WTC11 (cell line): ENCODE data around the gene HMX1. TPM values are rescaled to one million over a fixed set of nuclear protein-coding genes. Genes with fewer than 3 reads are reported as not detected.

Source experiments
- ATAC-seq: fragments of 200-7000 bp; cut with Tn5 transposase; 2 replicates; pipeline ENCODE4 v1.10.0; 2021; ENCODE audit warnings: mild to moderate bottlenecking, moderate library complexity
- CTCF ChIA-PET: fragments of 300-600 bp; sonication (Branson Sonifier 250); formaldehyde crosslinking; loops from one replicate; lab custom pipeline; 2021; ENCODE audit warnings: antibody characterized with exemption; lab: Charles Lee
- POLR2A ChIA-PET: fragments of 350-600 bp; sonication (Branson Sonifier 250); formaldehyde crosslinking; loops from one replicate; lab custom pipeline; 2021; ENCODE audit warnings: antibody characterized with exemption; lab: Charles Lee
- DNase-seq: peaks from one replicate; pipeline ENCODE4 v3.0.0; 2021; ENCODE audit warnings: low spot score
- H3K27ac Mint-ChIP-seq: 2 replicates; pipeline ENCODE4 v1.8.0; 2021; ENCODE audit warnings: mixed read lengths
- H3K27me3 Mint-ChIP-seq: 2 replicates; pipeline ENCODE4 v1.8.0; 2021; ENCODE audit warnings: low read depth, mild to moderate bottlenecking, moderate library complexity, mixed read lengths
- H3K36me3 Mint-ChIP-seq: 2 replicates; pipeline ENCODE4 v1.8.0; 2021; ENCODE audit warnings: mixed read lengths
- H3K4me1 Mint-ChIP-seq: 2 replicates; pipeline ENCODE4 v1.8.0; 2022; ENCODE audit warnings: mixed read lengths
- H3K4me3 Mint-ChIP-seq: 2 replicates; pipeline ENCODE4 v1.8.0; 2021; ENCODE audit warnings: mild to moderate bottlenecking, moderate library complexity, mixed read lengths
- H3K9me3 Mint-ChIP-seq: 2 replicates; pipeline ENCODE4 v1.8.0; 2021; ENCODE audit warnings: mixed read lengths
- ATF1 ChIP-seq: sonication (generic); formaldehyde crosslinking; IDR thresholded peaks from 2 replicates; pipeline ENCODE4 v1.8.1; 2023; ENCODE audit warnings: mild to moderate bottlenecking, moderate library complexity, missing genetic modification reagents
- CREM ChIP-seq: sonication (generic); formaldehyde crosslinking; IDR thresholded peaks from 2 replicates; pipeline ENCODE4 v1.8.1; 2022; ENCODE audit warnings: mild to moderate bottlenecking, missing genetic modification reagents, moderate library complexity
- ESRRA ChIP-seq: sonication (generic); formaldehyde crosslinking; IDR thresholded peaks from 2 replicates; pipeline ENCODE4 v1.8.1; 2022; ENCODE audit warnings: mild to moderate bottlenecking, missing genetic modification reagents, borderline replicate concordance
- HMGA2 ChIP-seq: fragments of 250-450 bp; sonication (Bioruptor Pico); IDR thresholded peaks from 2 replicates; pipeline ENCODE4 v1.4.0; 2021; ENCODE audit warnings: mild to moderate bottlenecking, moderate library complexity
- MXD4 ChIP-seq: fragments of 250-450 bp; sonication (Bioruptor Pico); IDR thresholded peaks from 2 replicates; pipeline ENCODE4 v1.8.0; 2021; ENCODE audit warnings: mild to moderate bottlenecking, moderate library complexity, borderline replicate concordance
- NFE2L1 ChIP-seq: sonication (generic); formaldehyde crosslinking; IDR thresholded peaks from 2 replicates; pipeline ENCODE4 v1.8.1; 2023; ENCODE audit warnings: missing genetic modification reagents
- NFYB ChIP-seq: sonication (generic); formaldehyde crosslinking; conservative IDR thresholded peaks from 2 replicates; pipeline ENCODE4 v1.8.0; 2022; ENCODE audit warnings: low read depth, missing genetic modification reagents
- ZNF671 ChIP-seq: fragments of 250-450 bp; sonication (Bioruptor Pico); IDR thresholded peaks from 2 replicates; pipeline ENCODE4 v1.8.0; 2021; ENCODE audit warnings: mild to moderate bottlenecking
- total RNA-seq: library from RNA; stranded (reverse); gene quantifications from 3 replicates; pipeline ENCODE4 v1.2.3, GENCODE V29; 2021
- TF ChIP-seq, protein P1 (sequence below): sonication (generic); formaldehyde crosslinking; IDR thresholded peaks from 2 replicates; pipeline ENCODE4 v1.8.1; 2023; ENCODE audit warnings: mild to moderate bottlenecking, missing genetic modification reagents, borderline replicate concordance
- TF ChIP-seq, protein P2 (sequence below): sonication (generic); formaldehyde crosslinking; IDR thresholded peaks from 2 replicates; pipeline ENCODE4 v1.8.1; 2023; ENCODE audit warnings: mild to moderate bottlenecking, missing genetic modification reagents
- TF ChIP-seq, protein P3 (sequence below): sonication (generic); formaldehyde crosslinking; IDR thresholded peaks from 2 replicates; pipeline ENCODE4 v1.8.1; 2023; ENCODE audit warnings: mild to moderate bottlenecking, missing genetic modification reagents, moderate library complexity
- TF ChIP-seq, protein P4 (sequence below): sonication (generic); formaldehyde crosslinking; IDR thresholded peaks from 2 replicates; pipeline ENCODE4 v1.8.0; 2022; ENCODE audit warnings: mild to moderate bottlenecking, missing genetic modification reagents
- TF ChIP-seq, protein P5 (sequence below): sonication (generic); formaldehyde crosslinking; IDR thresholded peaks from 2 replicates; pipeline ENCODE4 v1.8.0; 2022; ENCODE audit warnings: missing genetic modification reagents

Gene HMX1
- total RNA-seq, 1 experiment from 2014 or later, result 10.0 TPM

DNA sequence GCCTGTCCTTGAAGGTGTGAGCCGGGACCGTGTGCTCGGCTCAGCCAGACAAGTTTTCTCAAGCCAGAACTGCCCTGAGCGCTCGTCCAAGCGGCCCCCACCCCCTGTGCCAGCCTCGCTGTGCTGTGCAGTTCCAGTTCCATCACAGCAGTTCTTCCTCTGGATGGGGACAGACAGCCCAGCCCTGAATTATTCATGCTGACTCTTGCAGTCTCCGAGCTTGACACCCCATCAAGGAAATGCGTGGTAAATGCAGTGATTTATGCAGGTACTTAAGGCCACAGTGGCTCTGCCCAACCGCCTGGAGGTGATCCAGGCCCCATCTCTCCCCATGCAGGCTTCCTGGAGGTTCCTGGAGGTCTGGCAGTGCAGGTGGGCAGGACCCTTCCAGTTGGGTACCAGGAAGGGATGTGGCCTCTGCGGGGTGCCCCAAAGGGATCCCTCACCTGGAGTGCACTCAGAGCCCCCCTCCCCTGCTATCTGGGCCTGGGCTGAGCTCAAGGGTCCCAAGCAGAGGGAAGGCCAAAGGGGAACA is 44.8 kb upstream of the HMX1 start (continued):
- TF ChIP-seq, protein P1, sequence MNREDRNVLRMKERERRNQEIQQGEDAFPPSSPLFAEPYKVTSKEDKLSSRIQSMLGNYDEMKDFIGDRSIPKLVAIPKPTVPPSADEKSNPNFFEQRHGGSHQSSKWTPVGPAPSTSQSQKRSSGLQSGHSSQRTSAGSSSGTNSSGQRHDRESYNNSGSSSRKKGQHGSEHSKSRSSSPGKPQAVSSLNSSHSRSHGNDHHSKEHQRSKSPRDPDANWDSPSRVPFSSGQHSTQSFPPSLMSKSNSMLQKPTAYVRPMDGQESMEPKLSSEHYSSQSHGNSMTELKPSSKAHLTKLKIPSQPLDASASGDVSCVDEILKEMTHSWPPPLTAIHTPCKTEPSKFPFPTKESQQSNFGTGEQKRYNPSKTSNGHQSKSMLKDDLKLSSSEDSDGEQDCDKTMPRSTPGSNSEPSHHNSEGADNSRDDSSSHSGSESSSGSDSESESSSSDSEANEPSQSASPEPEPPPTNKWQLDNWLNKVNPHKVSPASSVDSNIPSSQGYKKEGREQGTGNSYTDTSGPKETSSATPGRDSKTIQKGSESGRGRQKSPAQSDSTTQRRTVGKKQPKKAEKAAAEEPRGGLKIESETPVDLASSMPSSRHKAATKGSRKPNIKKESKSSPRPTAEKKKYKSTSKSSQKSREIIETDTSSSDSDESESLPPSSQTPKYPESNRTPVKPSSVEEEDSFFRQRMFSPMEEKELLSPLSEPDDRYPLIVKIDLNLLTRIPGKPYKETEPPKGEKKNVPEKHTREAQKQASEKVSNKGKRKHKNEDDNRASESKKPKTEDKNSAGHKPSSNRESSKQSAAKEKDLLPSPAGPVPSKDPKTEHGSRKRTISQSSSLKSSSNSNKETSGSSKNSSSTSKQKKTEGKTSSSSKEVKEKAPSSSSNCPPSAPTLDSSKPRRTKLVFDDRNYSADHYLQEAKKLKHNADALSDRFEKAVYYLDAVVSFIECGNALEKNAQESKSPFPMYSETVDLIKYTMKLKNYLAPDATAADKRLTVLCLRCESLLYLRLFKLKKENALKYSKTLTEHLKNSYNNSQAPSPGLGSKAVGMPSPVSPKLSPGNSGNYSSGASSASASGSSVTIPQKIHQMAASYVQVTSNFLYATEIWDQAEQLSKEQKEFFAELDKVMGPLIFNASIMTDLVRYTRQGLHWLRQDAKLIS (CRISPR knock-in tag), result no peak
- no peak for TF ChIP-seq ESRRA
- no peak for TF ChIP-seq ATF1
- TF ChIP-seq, all 79 proteins: peak for 0

DNA sequence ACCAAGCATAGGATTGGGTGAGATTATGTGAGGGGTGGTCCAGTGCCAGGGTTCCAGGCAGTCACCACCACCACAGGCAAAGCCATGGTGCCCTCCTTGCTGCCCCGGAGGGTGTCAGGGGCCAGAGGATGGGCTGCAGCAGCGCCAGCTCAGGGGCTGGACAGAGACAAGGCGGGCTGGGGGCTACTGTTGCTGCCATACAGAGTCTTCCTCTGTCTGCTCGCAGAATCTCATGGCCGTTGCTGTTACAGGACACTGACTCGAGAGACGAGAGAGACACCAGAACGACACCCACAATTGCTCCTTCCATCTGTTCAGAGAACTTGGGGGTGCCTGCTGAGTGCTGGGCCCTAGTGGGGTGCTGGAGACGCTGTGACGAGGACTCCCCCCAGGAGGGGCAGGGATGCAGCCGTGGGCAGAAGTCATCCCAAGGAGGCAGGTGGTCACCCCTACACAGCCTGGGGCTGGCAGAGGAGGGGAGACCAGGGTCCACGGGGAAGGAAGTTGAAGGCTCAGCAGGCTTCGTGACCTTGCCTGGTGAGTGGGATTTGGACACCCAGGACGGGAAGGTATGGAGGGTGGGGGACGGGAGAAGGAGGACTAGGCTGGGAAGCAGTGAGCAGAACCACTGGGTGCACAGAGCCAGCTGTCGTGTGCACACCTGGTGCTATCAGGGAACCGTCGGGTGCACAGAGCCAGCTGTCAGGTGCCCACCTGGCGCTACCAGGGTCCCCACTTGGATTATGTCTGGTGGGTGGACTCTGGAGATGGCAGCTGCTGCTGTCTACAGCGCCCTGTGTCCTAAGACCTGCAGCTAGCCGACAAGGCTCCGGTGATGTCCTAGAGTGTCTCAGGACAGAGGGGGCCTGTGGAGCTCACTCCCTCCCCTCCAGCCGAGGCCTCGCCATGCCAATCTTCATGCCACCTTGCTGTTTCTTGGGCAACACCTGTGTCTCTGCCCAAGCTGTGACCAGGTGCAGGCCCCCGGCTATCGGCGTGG is 43.9 kb upstream of the HMX1 start:
- H3K36me3 Mint-ChIP-seq, result no peaks in the 10 kb centered on the region
- TF ChIP-seq, protein P2, sequence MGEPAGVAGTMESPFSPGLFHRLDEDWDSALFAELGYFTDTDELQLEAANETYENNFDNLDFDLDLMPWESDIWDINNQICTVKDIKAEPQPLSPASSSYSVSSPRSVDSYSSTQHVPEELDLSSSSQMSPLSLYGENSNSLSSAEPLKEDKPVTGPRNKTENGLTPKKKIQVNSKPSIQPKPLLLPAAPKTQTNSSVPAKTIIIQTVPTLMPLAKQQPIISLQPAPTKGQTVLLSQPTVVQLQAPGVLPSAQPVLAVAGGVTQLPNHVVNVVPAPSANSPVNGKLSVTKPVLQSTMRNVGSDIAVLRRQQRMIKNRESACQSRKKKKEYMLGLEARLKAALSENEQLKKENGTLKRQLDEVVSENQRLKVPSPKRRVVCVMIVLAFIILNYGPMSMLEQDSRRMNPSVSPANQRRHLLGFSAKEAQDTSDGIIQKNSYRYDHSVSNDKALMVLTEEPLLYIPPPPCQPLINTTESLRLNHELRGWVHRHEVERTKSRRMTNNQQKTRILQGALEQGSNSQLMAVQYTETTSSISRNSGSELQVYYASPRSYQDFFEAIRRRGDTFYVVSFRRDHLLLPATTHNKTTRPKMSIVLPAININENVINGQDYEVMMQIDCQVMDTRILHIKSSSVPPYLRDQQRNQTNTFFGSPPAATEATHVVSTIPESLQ (CRISPR knock-in tag), result no peak
- TF ChIP-seq CREM (CRISPR knock-in tag), result no peak
- CTCF ChIA-PET, result interaction anchor here (1.3 to 3.1 kb wide), 4 partner anchors 28 to 308 kb away, joined by 5 to 27 read pairs (median 14); no protein-coding TSS in a partner anchor
- H3K4me1 Mint-ChIP-seq, result no peaks in the 10 kb centered on the region
- DNase-seq, result no peak
- peaks cover 9% of the 10 kb centered on the region for H3K27me3 Mint-ChIP-seq
- no peaks in the 10 kb centered on the region for H3K9me3 Mint-ChIP-seq
- H3K27ac Mint-ChIP-seq, result no peak overlapping the region
- no peak overlapping the region for H3K4me3 Mint-ChIP-seq
- ATAC-seq, result no peak
- POLR2A ChIA-PET, result no interaction called here

DNA sequence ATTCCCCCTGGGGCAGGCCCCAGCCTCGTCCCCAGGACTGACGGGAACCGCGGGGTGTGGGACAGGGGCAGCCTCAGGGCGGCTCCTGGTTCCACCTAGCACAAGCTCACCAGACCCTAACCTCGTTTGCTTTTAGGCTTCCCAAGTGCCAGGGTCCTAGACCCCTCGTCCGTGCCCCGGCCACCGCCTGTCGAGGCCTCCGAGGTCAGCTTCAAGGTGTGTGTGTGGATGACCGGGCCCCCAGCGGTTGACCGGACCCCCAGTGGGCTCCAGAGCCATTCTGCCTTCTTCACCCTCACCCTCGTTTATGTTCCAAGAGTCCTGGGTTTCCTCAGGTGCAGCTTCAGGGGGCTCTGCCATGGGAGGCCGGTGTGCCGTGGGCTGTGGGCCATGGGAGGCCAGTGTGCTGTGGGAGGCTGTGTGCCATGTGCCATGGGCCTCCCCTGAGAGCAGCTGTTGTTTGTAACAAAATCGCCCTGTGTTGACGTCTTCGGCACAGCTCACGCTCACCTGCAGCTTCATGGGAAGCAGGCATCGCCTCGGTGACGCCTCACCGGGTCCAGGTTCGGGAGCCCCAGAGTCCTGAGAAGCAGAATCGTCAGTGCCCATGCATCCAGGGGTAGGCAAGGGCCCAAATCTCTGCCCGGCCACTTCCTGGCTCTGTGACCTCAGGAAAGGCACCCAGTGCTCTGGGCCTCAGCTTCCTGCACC is 43.0 kb upstream of the HMX1 start:
- H3K27me3 Mint-ChIP-seq, result peaks cover 9% of the 10 kb centered on the region
- no peak overlapping the region for H3K4me3 Mint-ChIP-seq
- ATAC-seq, result no peak
- DNase-seq, result no peak
- TF ChIP-seq NFYB (CRISPR knock-in tag) (no peak), HMGA2 (no peak), NFE2L1 (CRISPR knock-in tag) (no peak), MXD4 (CRISPR knock-in tag) (no peak), ZNF671 (CRISPR knock-in tag) (no peak)
- TF ChIP-seq, protein P3, sequence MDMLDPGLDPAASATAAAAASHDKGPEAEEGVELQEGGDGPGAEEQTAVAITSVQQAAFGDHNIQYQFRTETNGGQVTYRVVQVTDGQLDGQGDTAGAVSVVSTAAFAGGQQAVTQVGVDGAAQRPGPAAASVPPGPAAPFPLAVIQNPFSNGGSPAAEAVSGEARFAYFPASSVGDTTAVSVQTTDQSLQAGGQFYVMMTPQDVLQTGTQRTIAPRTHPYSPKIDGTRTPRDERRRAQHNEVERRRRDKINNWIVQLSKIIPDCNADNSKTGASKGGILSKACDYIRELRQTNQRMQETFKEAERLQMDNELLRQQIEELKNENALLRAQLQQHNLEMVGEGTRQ (CRISPR knock-in tag), result no peak
- TF ChIP-seq, protein P4, sequence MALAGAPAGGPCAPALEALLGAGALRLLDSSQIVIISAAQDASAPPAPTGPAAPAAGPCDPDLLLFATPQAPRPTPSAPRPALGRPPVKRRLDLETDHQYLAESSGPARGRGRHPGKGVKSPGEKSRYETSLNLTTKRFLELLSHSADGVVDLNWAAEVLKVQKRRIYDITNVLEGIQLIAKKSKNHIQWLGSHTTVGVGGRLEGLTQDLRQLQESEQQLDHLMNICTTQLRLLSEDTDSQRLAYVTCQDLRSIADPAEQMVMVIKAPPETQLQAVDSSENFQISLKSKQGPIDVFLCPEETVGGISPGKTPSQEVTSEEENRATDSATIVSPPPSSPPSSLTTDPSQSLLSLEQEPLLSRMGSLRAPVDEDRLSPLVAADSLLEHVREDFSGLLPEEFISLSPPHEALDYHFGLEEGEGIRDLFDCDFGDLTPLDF (CRISPR knock-in tag), result no peak
- TF ChIP-seq, protein P5, sequence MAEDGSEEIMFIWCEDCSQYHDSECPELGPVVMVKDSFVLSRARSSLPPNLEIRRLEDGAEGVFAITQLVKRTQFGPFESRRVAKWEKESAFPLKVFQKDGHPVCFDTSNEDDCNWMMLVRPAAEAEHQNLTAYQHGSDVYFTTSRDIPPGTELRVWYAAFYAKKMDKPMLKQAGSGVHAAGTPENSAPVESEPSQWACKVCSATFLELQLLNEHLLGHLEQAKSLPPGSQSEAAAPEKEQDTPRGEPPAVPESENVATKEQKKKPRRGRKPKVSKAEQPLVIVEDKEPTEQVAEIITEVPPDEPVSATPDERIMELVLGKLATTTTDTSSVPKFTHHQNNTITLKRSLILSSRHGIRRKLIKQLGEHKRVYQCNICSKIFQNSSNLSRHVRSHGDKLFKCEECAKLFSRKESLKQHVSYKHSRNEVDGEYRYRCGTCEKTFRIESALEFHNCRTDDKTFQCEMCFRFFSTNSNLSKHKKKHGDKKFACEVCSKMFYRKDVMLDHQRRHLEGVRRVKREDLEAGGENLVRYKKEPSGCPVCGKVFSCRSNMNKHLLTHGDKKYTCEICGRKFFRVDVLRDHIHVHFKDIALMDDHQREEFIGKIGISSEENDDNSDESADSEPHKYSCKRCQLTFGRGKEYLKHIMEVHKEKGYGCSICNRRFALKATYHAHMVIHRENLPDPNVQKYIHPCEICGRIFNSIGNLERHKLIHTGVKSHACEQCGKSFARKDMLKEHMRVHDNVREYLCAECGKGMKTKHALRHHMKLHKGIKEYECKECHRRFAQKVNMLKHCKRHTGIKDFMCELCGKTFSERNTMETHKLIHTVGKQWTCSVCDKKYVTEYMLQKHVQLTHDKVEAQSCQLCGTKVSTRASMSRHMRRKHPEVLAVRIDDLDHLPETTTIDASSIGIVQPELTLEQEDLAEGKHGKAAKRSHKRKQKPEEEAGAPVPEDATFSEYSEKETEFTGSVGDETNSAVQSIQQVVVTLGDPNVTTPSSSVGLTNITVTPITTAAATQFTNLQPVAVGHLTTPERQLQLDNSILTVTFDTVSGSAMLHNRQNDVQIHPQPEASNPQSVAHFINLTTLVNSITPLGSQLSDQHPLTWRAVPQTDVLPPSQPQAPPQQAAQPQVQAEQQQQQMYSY, result no peak
- ChIA-PET CTCF (interaction anchor here (0.8 to 1.3 kb wide), 2 partner anchors 226 to 1016 kb away, joined by 3 to 5 read pairs; no protein-coding TSS in a partner anchor), POLR2A (no interaction called here)
- no peaks in the 10 kb centered on the region for H3K9me3 Mint-ChIP-seq
- H3K27ac Mint-ChIP-seq, result no peak overlapping the region
- no peaks in the 10 kb centered on the region for H3K36me3 Mint-ChIP-seq
- no peaks in the 10 kb centered on the region for H3K4me1 Mint-ChIP-seq
